H1 (cell line): ENCODE data around the gene CPEB3. TPM values are rescaled to one million over a fixed set of nuclear protein-coding genes. Genes with fewer than 3 reads are reported as not detected.

ENCODE experiments used
- CTCF ChIA-PET: fragments of 300-600 bp; sonication (Branson Sonifier 250); formaldehyde crosslinking; loops from one replicate; lab custom pipeline; 2021; ENCODE audit not compliant: partially characterized antibody; lab: Charles Lee
- POLR2A ChIA-PET: fragments of 300-600 bp; sonication (Branson Sonifier 250); formaldehyde crosslinking; loops from one replicate; lab custom pipeline; 2021; ENCODE audit warnings: inconsistent platforms; ENCODE audit not compliant: partially characterized antibody; lab: Charles Lee
- DNase-seq, 2 experiments: peaks; one replicate each; pipeline versions ENCODE4 v3.0.0 to v3.0.0-alpha.2; 2010 to 2022; ENCODE audit warnings: low spot score in 2 of 2, low read depth in 1 of 2, mixed read lengths in 1 of 2
- FAIRE-seq: peaks from 2 replicates; lab custom pipeline; 2011; peaks lifted over from hg19 to GRCh38; lab: Jason Lieb, UNC
- H2AFZ ChIP-seq: 2 replicates; pipeline ENCODE4 v1.8.1; 2012; ENCODE audit warnings: low read length, inconsistent platforms
- H2AK5ac ChIP-seq: 2 replicates; pipeline ENCODE4 v1.6.1; 2013; ENCODE audit warnings: low read depth, low read length
- H2BK120ac ChIP-seq: replicated peaks from 2 replicates; pipeline ENCODE3; 2013; ENCODE audit warnings: low read depth, low read length, inconsistent platforms
- H2BK12ac ChIP-seq: 2 replicates; pipeline ENCODE4 v1.6.1; 2013; ENCODE audit warnings: low read depth, low read length
- H2BK15ac ChIP-seq: 2 replicates; pipeline ENCODE4 v1.6.1; 2013; ENCODE audit warnings: low read length
- H2BK20ac ChIP-seq: 2 replicates; pipeline ENCODE4 v1.6.1; 2013; ENCODE audit warnings: low read length
- H2BK5ac ChIP-seq: 2 replicates; pipeline ENCODE4 v1.6.1; 2013; ENCODE audit warnings: low read depth, low read length
- H3K14ac ChIP-seq: 2 replicates; pipeline ENCODE4 v1.6.1; 2013; ENCODE audit warnings: inconsistent platforms; ENCODE audit not compliant: insufficient read length
- H3K18ac ChIP-seq: 2 replicates; pipeline ENCODE4 v1.6.1; 2013; ENCODE audit warnings: low read length; ENCODE audit errors: extremely low read depth
- H3K23ac ChIP-seq: 2 replicates; pipeline ENCODE4 v1.6.1; 2013; ENCODE audit warnings: inconsistent platforms; ENCODE audit not compliant: insufficient read length
- H3K23me2 ChIP-seq: 2 replicates; pipeline ENCODE4 v1.6.1; 2013; ENCODE audit warnings: low read depth, low read length
- H3K27ac ChIP-seq: 2 replicates; pipeline ENCODE4 v1.6.1; 2011; ENCODE audit warnings: low read depth, low read length, inconsistent platforms
- H3K27me3 ChIP-seq, 4 experiments: replicated peaks in 1 of 4; 1 replicate in 1 of 4; 2 replicates in 3 of 4; pipeline versions ENCODE4 v1.6.1 to v1.8.1; 2011 to 2013; ENCODE audit warnings: low read length in 3 of 4, mild to moderate bottlenecking in 3 of 4, inconsistent platforms in 2 of 4, mixed read lengths in 2 of 4, moderate library complexity in 1 of 4; ENCODE audit not compliant: control insufficient read depth in 3 of 4, insufficient read depth in 3 of 4; ENCODE audit errors: extremely low read depth in 1 of 4
- H3K36me3 ChIP-seq, 4 experiments: 2 replicates each; pipeline versions ENCODE4 v1.6.1 to v1.8.1; 2011 to 2013; ENCODE audit warnings: mild to moderate bottlenecking in 4 of 4, low read length in 3 of 4, moderate library complexity in 2 of 4, control low read depth in 1 of 4, inconsistent platforms in 1 of 4; ENCODE audit not compliant: insufficient read depth in 4 of 4, control insufficient read depth in 2 of 4
- H3K4ac ChIP-seq: replicated peaks from 2 replicates; pipeline ENCODE3; 2013; ENCODE audit warnings: low read length, low read depth, mixed read lengths, inconsistent platforms; ENCODE audit not compliant: insufficient read length
- H3K4me1 ChIP-seq, 4 experiments: replicated peaks in 1 of 4; 1 replicate in 1 of 4; 2 replicates in 3 of 4; pipeline versions ENCODE4 v1.6.1 to v1.8.1; 2011 to 2013; ENCODE audit warnings: low read length in 3 of 4, inconsistent platforms in 2 of 4, mixed read lengths in 1 of 4; ENCODE audit not compliant: insufficient read depth in 4 of 4, control insufficient read depth in 3 of 4
- H3K4me2 ChIP-seq, 2 experiments: 2 replicates each; pipeline versions ENCODE4 v1.6.1 to v1.8.1; 2011 to 2013; ENCODE audit warnings: low read depth in 2 of 2, low read length in 2 of 2, control low read depth in 1 of 2, inconsistent platforms in 1 of 2, mild to moderate bottlenecking in 1 of 2; ENCODE audit not compliant: insufficient read depth in 1 of 2
- H3K4me3 ChIP-seq, 4 experiments: fragments of 200-600, 300-600 bp in 1 of 4; sonication (generic), shearing (Covaris generic), sonication (Bioruptor Twin) in 1 of 4; 2 replicates each; pipeline versions ENCODE4 v1.5.1 to v1.8.1; 2011 to 2016; ENCODE audit warnings: low read length in 4 of 4, low read depth in 3 of 4, control low read depth in 2 of 4, inconsistent platforms in 2 of 4, mild to moderate bottlenecking in 2 of 4, mixed read lengths in 1 of 4, moderate library complexity in 1 of 4; ENCODE audit not compliant: insufficient read depth in 2 of 4; ENCODE audit errors: extremely low read depth in 1 of 4
- H3K56ac ChIP-seq: replicated peaks from 2 replicates; pipeline ENCODE3; 2013; ENCODE audit warnings: low read depth, mild to moderate bottlenecking, mixed read lengths, low read length, inconsistent platforms; ENCODE audit not compliant: insufficient read length
- H3K79me1 ChIP-seq: 2 replicates; pipeline ENCODE4 v1.6.1; 2013; ENCODE audit warnings: low read depth, low read length, control low read depth
- H3K79me2 ChIP-seq, 2 experiments: 2 replicates each; pipeline versions ENCODE4 v1.6.1 to v1.8.1; 2012 to 2013; ENCODE audit warnings: low read length in 2 of 2, mild to moderate bottlenecking in 2 of 2, inconsistent platforms in 1 of 2; ENCODE audit not compliant: insufficient read depth in 2 of 2, control insufficient read depth in 1 of 2
- H3K9ac ChIP-seq, 4 experiments: replicated peaks in 1 of 4; 1 replicate in 1 of 4; 2 replicates in 3 of 4; pipeline versions ENCODE4 v1.6.1 to v1.8.1; 2011 to 2013; ENCODE audit warnings: low read depth in 3 of 4, low read length in 3 of 4, control low read depth in 2 of 4, mild to moderate bottlenecking in 2 of 4, moderate library complexity in 2 of 4, inconsistent platforms in 1 of 4; ENCODE audit errors: extremely low read depth in 1 of 4
- H3K9me3 ChIP-seq, 2 experiments: 2 replicates each; pipeline versions ENCODE4 v1.6.1 to v1.8.1; 2012 to 2013; ENCODE audit warnings: mild to moderate bottlenecking in 2 of 2, moderate library complexity in 2 of 2, control low read depth in 1 of 2, inconsistent platforms in 1 of 2, low read depth in 1 of 2, low read length in 1 of 2, mixed read lengths in 1 of 2; ENCODE audit not compliant: insufficient read depth in 2 of 2
- H4K20me1 ChIP-seq, 2 experiments: replicated peaks in 1 of 2; 2 replicates each; pipeline versions ENCODE3 to v1.8.1; 2011 to 2013; ENCODE audit warnings: inconsistent platforms in 2 of 2, low read length in 2 of 2, mild to moderate bottlenecking in 1 of 2; ENCODE audit not compliant: insufficient read depth in 2 of 2, control insufficient read depth in 1 of 2
- H4K5ac ChIP-seq: 2 replicates; pipeline ENCODE4 v1.6.1; 2013; ENCODE audit warnings: low read length, low read depth, mixed read lengths, inconsistent platforms; ENCODE audit not compliant: insufficient read length
- H4K8ac ChIP-seq: 2 replicates; pipeline ENCODE4 v1.8.0; 2013; ENCODE audit warnings: mild to moderate bottlenecking, moderate library complexity, low read length, inconsistent platforms; ENCODE audit not compliant: insufficient read depth; ENCODE audit errors: extremely low read depth
- H4K91ac ChIP-seq: replicated peaks from 2 replicates; pipeline ENCODE3; 2013; ENCODE audit warnings: low read length, mixed read lengths, inconsistent platforms; ENCODE audit not compliant: insufficient read length
- KDM5A ChIP-seq: fragments of 200-600 bp; IDR thresholded peaks from 2 replicates; pipeline ENCODE4 v1.7.1; 2012; ENCODE audit warnings: mild to moderate bottlenecking, low read length, inconsistent platforms, mixed read lengths
- POU5F1 ChIP-seq: IDR thresholded peaks from 2 replicates; pipeline ENCODE4 v1.6.1; 2011; ENCODE audit warnings: low read depth, mild to moderate bottlenecking, low read length, moderate library complexity
- RXRA ChIP-seq: IDR thresholded peaks from 2 replicates; pipeline ENCODE4 v1.6.1; 2011; ENCODE audit warnings: low read depth, mild to moderate bottlenecking, low read length, moderate library complexity; ENCODE audit not compliant: insufficient read depth
- TAF7 ChIP-seq: optimal IDR thresholded peaks from 2 replicates; pipeline ENCODE3; 2011; ENCODE audit warnings: low read depth, mild to moderate bottlenecking, inconsistent platforms, low read length, moderate library complexity, borderline replicate concordance
- YY1 ChIP-seq: IDR thresholded peaks from 2 replicates; pipeline ENCODE4 v1.6.1; 2011; ENCODE audit warnings: low read depth, mild to moderate bottlenecking, low read length
- polyA plus RNA-seq, 7 experiments: library from polyadenylated mRNA; depleted of rRNA in 3 of 7; stranded (reverse) in 5 of 7; unstranded in 2 of 7; fragments of >200 nt in 5 of 7; fragments of 200-250 nt in 2 of 7; gene quantifications; 1 replicate in 5 of 7; 2 replicates in 1 of 7; 4 replicates in 1 of 7; pipeline versions ENCODE4 v1.2.1 to v1.2.3, GENCODE V29; 2011 to 2013; ENCODE audit warnings: missing spikeins in 2 of 7, mixed read lengths in 2 of 7
- total RNA-seq: library from RNA; stranded (reverse); fragmentation: NEBNext Ultra II Directional; extraction: Animal tissue kit (Norgen Biotek cat#: 25700); gene quantifications from 2 replicates; pipeline ENCODE4 v1.2.1, GENCODE V29; 2021

The CPEB3 gene
- total and polyA plus RNA-seq, 2 of the 8 experiments (the other 6 are each of a cell fraction or from before 2014, with no cell fraction given), result 0.39 to 1.7 TPM

DNA sequence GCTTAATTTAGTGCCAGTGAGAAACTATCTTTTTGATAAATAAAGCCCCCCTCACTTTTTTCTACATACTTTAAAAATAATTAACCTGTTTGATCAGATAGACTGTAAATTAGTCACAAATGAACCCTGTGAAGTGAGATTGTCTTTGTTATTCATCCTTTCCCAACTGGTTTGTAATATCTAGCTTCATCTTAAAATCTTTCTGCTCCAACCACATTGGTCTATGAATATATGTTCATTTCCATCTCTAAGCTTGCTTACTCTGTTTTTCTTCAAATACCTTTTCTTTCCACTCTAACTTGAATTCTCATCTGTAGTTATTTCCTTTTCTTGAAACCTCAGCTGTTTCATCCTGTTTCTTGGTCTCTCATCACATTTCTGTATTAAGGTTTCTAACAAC lies 12.2 kb upstream of the CPEB3 start:
- Histone ChIP-seq H3K4me2 (no peak overlapping the region; a peak in 1 of 4 replicates), H4K8ac (no peak overlapping the region), H2BK120ac (no peak overlapping the region), H3K4me3 (no peak overlapping the region), H2BK12ac (no peak overlapping the region), H3K79me1 (peaks cover 3% of the 10 kb centered on the region; the same call in 1 of the 2 replicates), H2BK5ac (no peak overlapping the region), H3K36me3 (no peaks in the 10 kb centered on the region; a peak in 4 of 8 replicates), H3K23ac (no peak overlapping the region), H3K27me3 (no peaks in the 10 kb centered on the region), H3K14ac (no peak overlapping the region), H3K4ac (no peak overlapping the region), H4K91ac (no peak overlapping the region), H4K20me1 (peaks cover 0 to 3% of the 10 kb centered on the region in 2 experiments), H2AK5ac (no peak overlapping the region), H2AFZ (no peak overlapping the region), H2BK20ac (no peak overlapping the region), H4K5ac (no peak overlapping the region), H3K27ac (no peak overlapping the region), H3K56ac (no peak overlapping the region), H3K23me2 (no peaks in the 10 kb centered on the region), H3K9ac (no peak overlapping the region), H2BK15ac (no peak overlapping the region), H3K9me3 (no peaks in the 10 kb centered on the region), H3K18ac (no peak overlapping the region), H3K4me1 (peaks cover 0 to 27% (median 12%) of the 10 kb centered on the region in 4 experiments; a peak in 5 of 7 replicates), H3K79me2 (peaks cover 0 to 81% of the 10 kb centered on the region in 2 experiments)
- DNase-seq (no peak), FAIRE-seq (no peak)
- POLR2A ChIA-PET, result interaction anchor here (1.8 kb wide), 1 partner anchor 10 kb away, joined by 4 read pairs; no protein-coding TSS in a partner anchor
- TF ChIP-seq YY1, result no peak
- TF ChIP-seq KDM5A, result no peak
- no peak for TF ChIP-seq TAF7
- TF ChIP-seq RXRA, result no peak
- no peak for TF ChIP-seq POU5F1
- CTCF ChIA-PET, result interaction anchor here (1.1 to 8.6 kb wide), 4 partner anchors 8 to 118 kb away, joined by 3 to 52 read pairs (median 4); partner anchors contain the start of genes CPEB3 and MARCHF5
